Liver (tissue), 9 donors: ENCODE data around the gene NDUFB7. TPM values are rescaled to one million over a fixed set of nuclear protein-coding genes. Genes with fewer than 3 reads are reported as not detected.
"Not testable (repeated sequence)": the region's sequence is repeated elsewhere in the genome, so short reads cannot be mapped to it uniquely, and the experiment has no call there.

Experiments
- DNase-seq: peaks from one replicate; pipeline ENCODE4 v3.0.0-alpha.2; 2017; ENCODE audit warnings: low spot score
- H3K27ac ChIP-seq, 2 donors: one replicate each; pipeline ENCODE4 v1.7.0; 2013; ENCODE audit warnings: inconsistent platforms in 2 of 2, low read length in 2 of 2, control low read depth in 1 of 2, low read depth in 1 of 2, mild to moderate bottlenecking in 1 of 2
- H3K27me3 ChIP-seq, 4 donors: one replicate each; pipeline versions ENCODE4 v1.6.1 to v1.7.0; 2013; ENCODE audit warnings: low read length in 3 of 4, inconsistent platforms in 1 of 4, mild to moderate bottlenecking in 1 of 4, moderate library complexity in 1 of 4; ENCODE audit not compliant: control insufficient read depth in 4 of 4, insufficient read depth in 4 of 4
- H3K36me3 ChIP-seq, 4 donors: one replicate each; pipeline versions ENCODE4 v1.6.1 to v1.7.0; 2013; ENCODE audit warnings: low read length in 3 of 4, mild to moderate bottlenecking in 3 of 4, low read depth in 1 of 4, moderate library complexity in 1 of 4; ENCODE audit not compliant: control insufficient read depth in 4 of 4, insufficient read depth in 3 of 4
- H3K4me1 ChIP-seq, 4 donors: one replicate each; pipeline versions ENCODE4 v1.6.1 to v1.7.0; 2013; ENCODE audit warnings: low read length in 3 of 4, mild to moderate bottlenecking in 3 of 4, moderate library complexity in 1 of 4; ENCODE audit not compliant: control insufficient read depth in 4 of 4, insufficient read depth in 4 of 4
- H3K4me3 ChIP-seq, 3 donors: one replicate each; pipeline versions ENCODE4 v1.6.1 to v1.7.0; 2013; ENCODE audit warnings: low read length in 3 of 3, control low read depth in 1 of 3, low read depth in 1 of 3, mild to moderate bottlenecking in 1 of 3
- H3K9ac ChIP-seq, 2 donors: one replicate each; pipeline ENCODE4 v1.7.0; 2013; ENCODE audit warnings: low read length in 2 of 2, mild to moderate bottlenecking in 2 of 2, moderate library complexity in 2 of 2, control low read depth in 1 of 2, low read depth in 1 of 2
- H3K9me3 ChIP-seq, 4 donors: one replicate each; pipeline versions ENCODE4 v1.6.1 to v1.7.0; 2013; ENCODE audit warnings: low read length in 3 of 4; ENCODE audit not compliant: control insufficient read depth in 4 of 4
- FOXA1 ChIP-seq: IDR thresholded peaks from 2 replicates; pipeline ENCODE4 v1.6.1; 2016; ENCODE audit warnings: antibody characterized with exemption
- FOXA2 ChIP-seq: IDR thresholded peaks from 2 replicates; pipeline ENCODE4 v1.6.1; 2016; ENCODE audit warnings: antibody characterized with exemption
- GABPA ChIP-seq, 2 donors: IDR thresholded peaks in 1 of 2; conservative IDR thresholded peaks in 1 of 2; 2 replicates each; pipeline ENCODE4 v1.6.1; 2016; ENCODE audit warnings: antibody characterized with exemption in 2 of 2, mild to moderate bottlenecking in 1 of 2, moderate library complexity in 1 of 2
- JUND ChIP-seq, 2 donors: IDR thresholded peaks; 2 replicates each; pipeline ENCODE4 v1.6.1; 2016; ENCODE audit warnings: antibody characterized with exemption in 2 of 2
- NR2F2 ChIP-seq: IDR thresholded peaks from 2 replicates; pipeline ENCODE4 v1.6.1; 2016; ENCODE audit warnings: antibody characterized with exemption
- YY1 ChIP-seq: IDR thresholded peaks from 2 replicates; pipeline ENCODE4 v1.6.1; 2016; ENCODE audit warnings: antibody characterized with exemption, mild to moderate bottlenecking
- WGBS: extraction: QIAGEN DNeasy Blood & Tissue Kit; methylation state at CpG from one replicate; pipeline ENCODE4 v1.1.7; 2013; 5-methylcytosine and 5-hydroxymethylcytosine counted together
- polyA plus RNA-seq, 2 donors: library from polyadenylated mRNA; stranded (reverse) in 1 of 2; unstranded in 1 of 2; fragments of 200-250 nt in 1 of 2; fragments of >200 nt in 1 of 2; fragmentation: Nextera tagmentation in 1 of 2; extraction: Ambion mirVana in 1 of 2; gene quantifications; one replicate each; pipeline versions ENCODE4 v1.2.1 to v1.2.3, GENCODE V29; 2013 to 2015
- total RNA-seq, 2 donors: library from RNA; depleted of rRNA; stranded (reverse); fragments of >200 nt; gene quantifications; one replicate each; pipeline ENCODE4 v1.2.3, GENCODE V29; 2014
- TF ChIP-seq, protein P1 (sequence below): IDR thresholded peaks from 2 replicates; pipeline ENCODE4 v1.6.1; 2016; ENCODE audit warnings: antibody characterized with exemption
- TF ChIP-seq, protein P2 (sequence below): IDR thresholded peaks from 2 replicates; pipeline ENCODE4 v1.6.1; 2016; ENCODE audit warnings: antibody characterized with exemption
- TF ChIP-seq, protein P3 (sequence below): IDR thresholded peaks from 2 replicates; pipeline ENCODE4 v1.6.1; 2016; ENCODE audit warnings: antibody characterized with exemption, mild to moderate bottlenecking
- TF ChIP-seq, protein P4 (sequence below): IDR thresholded peaks from 2 replicates; pipeline ENCODE4 v1.6.1; 2016; ENCODE audit warnings: antibody characterized with exemption
- donor health status: healthy.
- donor health status: healthy.
- donor health status: healthy.
- donor health status: healthy.
- donor health status: healthy.

NDUFB7 gene
- total and polyA plus RNA-seq, 4 donors: 110 to 293 (median 252) TPM

DNA sequence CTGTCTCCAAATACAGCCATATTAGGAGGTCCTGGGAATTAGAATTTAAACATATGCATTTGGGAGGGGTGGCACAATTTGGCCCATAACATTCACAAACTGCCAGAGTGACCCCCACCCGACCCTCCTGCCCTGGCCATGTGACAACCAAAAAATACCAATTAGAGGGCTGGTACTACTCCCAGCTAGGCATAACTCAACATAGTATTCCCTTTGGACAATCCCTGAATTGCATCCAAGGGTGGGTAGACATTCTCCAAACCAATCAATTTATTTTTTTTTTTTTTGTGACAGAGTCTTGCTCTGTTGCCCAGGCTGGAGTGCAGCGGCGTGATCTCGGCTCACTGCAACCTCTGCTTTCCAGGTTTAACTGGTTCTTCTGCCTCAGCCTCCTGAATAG is 40.8 kb upstream of the NDUFB7 start:
- H3K4me3 ChIP-seq: no peak overlapping the region
- no peak overlapping the region for H3K9ac ChIP-seq
- no peaks in the 10 kb centered on the region for H3K9me3 ChIP-seq
- H3K36me3 ChIP-seq: no peaks in the 10 kb centered on the region
- TF ChIP-seq GABPA (IDR thresholded peaks at IDR 0.05 in 1 of 2, conservative IDR thresholded peaks at IDR 0.05 in 1 of 2) (no peak), YY1 (no peak)
- TF ChIP-seq, protein P1, sequence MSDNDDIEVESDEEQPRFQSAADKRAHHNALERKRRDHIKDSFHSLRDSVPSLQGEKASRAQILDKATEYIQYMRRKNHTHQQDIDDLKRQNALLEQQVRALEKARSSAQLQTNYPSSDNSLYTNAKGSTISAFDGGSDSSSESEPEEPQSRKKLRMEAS: no peak
- H3K27ac ChIP-seq: no peak overlapping the region
- no peaks in the 10 kb centered on the region for H3K27me3 ChIP-seq
- DNase-seq: no peak
- H3K4me1 ChIP-seq: no peaks in the 10 kb centered on the region
- 90% methylated on average over 4 of the region's 4 CpGs for WGBS

DNA sequence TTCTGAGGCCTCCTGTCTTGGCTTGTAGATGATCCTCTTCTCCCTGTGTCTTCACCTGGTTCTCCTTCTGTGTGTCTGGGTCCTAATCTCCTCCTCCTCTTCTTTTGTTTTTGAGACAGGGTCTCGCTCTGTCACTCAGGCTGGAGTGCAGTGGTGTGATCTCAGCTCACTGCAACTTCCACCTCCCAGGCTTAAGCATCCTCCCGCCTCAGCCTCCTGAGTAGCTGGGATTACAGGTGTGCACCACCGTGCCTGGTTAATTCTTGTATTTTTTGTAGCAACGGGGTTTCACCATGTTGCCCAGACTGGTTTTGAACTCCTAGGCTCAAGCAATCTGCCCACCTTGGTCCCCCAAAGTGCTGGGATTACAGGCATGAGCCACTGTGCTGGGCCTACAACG is 40.4 kb upstream of the NDUFB7 start:
- not testable (repeated sequence) for H3K4me1 ChIP-seq, H3K4me3 ChIP-seq, H3K27me3 ChIP-seq, H3K27ac ChIP-seq, H3K9ac ChIP-seq, H3K36me3 ChIP-seq, H3K9me3 ChIP-seq, DNase-seq
- 86% methylated on average over 5 of the region's 5 CpGs for WGBS

DNA sequence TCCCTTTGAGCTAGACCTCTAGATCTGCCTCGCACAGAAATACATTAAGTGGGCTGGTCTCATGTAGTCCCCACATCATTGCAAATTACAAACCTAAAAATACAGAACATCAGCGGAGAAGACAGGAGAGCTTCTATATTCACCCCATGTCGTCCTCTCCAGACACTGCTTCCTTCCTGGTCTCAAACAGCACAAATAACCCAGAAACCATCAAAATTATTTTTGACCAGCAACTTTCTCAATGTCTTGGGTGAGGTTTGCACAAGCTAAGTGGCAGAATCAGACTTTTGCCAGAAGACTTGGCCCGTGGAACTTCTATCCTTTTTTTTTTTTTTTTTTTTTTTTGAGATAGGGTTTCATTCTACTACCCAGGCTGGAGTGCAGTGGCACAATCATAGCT is 39.2 kb upstream of the NDUFB7 start:
- no peaks in the 10 kb centered on the region for H3K27me3 ChIP-seq
- no peaks in the 10 kb centered on the region for H3K9me3 ChIP-seq
- 73% methylated on average over 4 of the region's 4 CpGs for WGBS
- no peaks in the 10 kb centered on the region for H3K4me1 ChIP-seq
- no peaks in the 10 kb centered on the region for H3K36me3 ChIP-seq
- TF ChIP-seq, protein P2, sequence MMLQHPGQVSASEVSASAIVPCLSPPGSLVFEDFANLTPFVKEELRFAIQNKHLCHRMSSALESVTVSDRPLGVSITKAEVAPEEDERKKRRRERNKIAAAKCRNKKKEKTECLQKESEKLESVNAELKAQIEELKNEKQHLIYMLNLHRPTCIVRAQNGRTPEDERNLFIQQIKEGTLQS: no peak
- TF ChIP-seq NR2F2 (no peak), FOXA2 (no peak)
- TF ChIP-seq, protein P1: no peak
- TF ChIP-seq, protein P3, sequence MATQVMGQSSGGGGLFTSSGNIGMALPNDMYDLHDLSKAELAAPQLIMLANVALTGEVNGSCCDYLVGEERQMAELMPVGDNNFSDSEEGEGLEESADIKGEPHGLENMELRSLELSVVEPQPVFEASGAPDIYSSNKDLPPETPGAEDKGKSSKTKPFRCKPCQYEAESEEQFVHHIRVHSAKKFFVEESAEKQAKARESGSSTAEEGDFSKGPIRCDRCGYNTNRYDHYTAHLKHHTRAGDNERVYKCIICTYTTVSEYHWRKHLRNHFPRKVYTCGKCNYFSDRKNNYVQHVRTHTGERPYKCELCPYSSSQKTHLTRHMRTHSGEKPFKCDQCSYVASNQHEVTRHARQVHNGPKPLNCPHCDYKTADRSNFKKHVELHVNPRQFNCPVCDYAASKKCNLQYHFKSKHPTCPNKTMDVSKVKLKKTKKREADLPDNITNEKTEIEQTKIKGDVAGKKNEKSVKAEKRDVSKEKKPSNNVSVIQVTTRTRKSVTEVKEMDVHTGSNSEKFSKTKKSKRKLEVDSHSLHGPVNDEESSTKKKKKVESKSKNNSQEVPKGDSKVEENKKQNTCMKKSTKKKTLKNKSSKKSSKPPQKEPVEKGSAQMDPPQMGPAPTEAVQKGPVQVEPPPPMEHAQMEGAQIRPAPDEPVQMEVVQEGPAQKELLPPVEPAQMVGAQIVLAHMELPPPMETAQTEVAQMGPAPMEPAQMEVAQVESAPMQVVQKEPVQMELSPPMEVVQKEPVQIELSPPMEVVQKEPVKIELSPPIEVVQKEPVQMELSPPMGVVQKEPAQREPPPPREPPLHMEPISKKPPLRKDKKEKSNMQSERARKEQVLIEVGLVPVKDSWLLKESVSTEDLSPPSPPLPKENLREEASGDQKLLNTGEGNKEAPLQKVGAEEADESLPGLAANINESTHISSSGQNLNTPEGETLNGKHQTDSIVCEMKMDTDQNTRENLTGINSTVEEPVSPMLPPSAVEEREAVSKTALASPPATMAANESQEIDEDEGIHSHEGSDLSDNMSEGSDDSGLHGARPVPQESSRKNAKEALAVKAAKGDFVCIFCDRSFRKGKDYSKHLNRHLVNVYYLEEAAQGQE: no peak
- no peak overlapping the region for H3K9ac ChIP-seq
- no peak for DNase-seq
- no peak overlapping the region for H3K27ac ChIP-seq
- no peak overlapping the region for H3K4me3 ChIP-seq

DNA sequence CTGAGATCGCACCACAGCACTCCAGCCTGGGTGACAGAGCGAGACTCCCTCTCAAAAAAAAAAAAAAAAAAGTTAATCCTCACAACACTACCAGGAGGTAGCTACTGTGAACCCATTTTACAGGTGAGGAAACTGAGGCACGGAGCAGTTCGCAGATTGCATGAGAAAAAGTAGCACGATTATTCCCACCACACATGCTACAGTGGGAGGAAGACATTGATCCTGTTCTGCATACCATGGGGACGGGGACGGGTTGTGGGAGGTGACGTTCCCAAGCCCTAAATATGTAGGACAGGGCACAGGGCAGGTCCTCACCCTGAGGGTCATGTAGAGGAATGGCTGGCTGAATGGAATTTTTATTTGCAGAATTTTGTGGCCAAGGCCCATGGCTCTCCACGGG is 34.8 kb upstream of the NDUFB7 start:
- TF ChIP-seq, protein P2: no peak
- no peak for TF ChIP-seq FOXA1
- no peak for TF ChIP-seq NR2F2
- TF ChIP-seq, protein P4, sequence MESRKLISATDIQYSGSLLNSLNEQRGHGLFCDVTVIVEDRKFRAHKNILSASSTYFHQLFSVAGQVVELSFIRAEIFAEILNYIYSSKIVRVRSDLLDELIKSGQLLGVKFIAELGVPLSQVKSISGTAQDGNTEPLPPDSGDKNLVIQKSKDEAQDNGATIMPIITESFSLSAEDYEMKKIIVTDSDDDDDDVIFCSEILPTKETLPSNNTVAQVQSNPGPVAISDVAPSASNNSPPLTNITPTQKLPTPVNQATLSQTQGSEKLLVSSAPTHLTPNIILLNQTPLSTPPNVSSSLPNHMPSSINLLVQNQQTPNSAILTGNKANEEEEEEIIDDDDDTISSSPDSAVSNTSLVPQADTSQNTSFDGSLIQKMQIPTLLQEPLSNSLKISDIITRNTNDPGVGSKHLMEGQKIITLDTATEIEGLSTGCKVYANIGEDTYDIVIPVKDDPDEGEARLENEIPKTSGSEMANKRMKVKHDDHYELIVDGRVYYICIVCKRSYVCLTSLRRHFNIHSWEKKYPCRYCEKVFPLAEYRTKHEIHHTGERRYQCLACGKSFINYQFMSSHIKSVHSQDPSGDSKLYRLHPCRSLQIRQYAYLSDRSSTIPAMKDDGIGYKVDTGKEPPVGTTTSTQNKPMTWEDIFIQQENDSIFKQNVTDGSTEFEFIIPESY: no peak
- TF ChIP-seq JUND (IDR thresholded peaks at IDR 0.05): no peak
- TF ChIP-seq, protein P3: no peak
- 72% methylated on average over 9 of the region's 9 CpGs for WGBS
- H3K27ac ChIP-seq: no peak overlapping the region

More for the DNA sequence above, 34.8 kb upstream of the NDUFB7 start:
- no peak overlapping the region for H3K9ac ChIP-seq
- no peaks in the 10 kb centered on the region for H3K36me3 ChIP-seq
- H3K4me3 ChIP-seq: no peak overlapping the region
- H3K9me3 ChIP-seq: peaks cover 0 to 4% (median 0%) of the 10 kb centered on the region in 4 donors
- H3K4me1 ChIP-seq: no peaks in the 10 kb centered on the region
- no peaks in the 10 kb centered on the region for H3K27me3 ChIP-seq
- DNase-seq: no peak
